ENCODE data around the gene ZNF697. TPM values are rescaled to one million over a fixed set of nuclear protein-coding genes. Genes with fewer than 3 reads are reported as not detected.

The ZNF697 gene
- total RNA-seq, 1 experiment from 2014 or later = 7.1 TPM

DNA sequence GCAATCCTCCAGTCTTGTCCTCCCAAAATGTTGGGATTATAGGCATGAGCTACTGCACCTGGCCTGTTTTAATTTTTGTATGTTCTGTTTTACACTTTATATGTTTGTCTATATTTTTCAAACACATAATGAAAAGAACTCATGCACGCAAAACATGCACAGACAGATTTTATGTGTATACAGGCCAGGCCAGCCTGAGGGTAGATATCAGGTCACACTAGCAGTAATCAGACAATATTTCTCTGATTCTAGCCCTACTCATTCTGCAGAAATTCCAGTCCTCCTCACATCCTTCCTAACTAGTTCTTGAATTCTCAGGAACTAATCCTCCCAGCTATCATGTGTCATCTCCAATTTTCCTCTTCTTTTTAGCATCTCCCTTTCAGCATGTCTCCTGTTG is 35.8 kb upstream of the ZNF697 start:
- Histone ChIP-seq H3K9me3 (ENCODE audit: control insufficient read depth, insufficient read depth, low read depth, low read length) (no peaks in the 10 kb centered on the region), H3K36me3 (ENCODE audit: control insufficient read depth, insufficient read depth, low read length) (no peaks in the 10 kb centered on the region), H3K4me3 (ENCODE audit: low read depth in 2 of 2, low read length in 2 of 2) (no peak overlapping the region), H3K27ac (ENCODE audit: low read length) (no peak overlapping the region), H3K4me1 (ENCODE audit: control insufficient read depth, insufficient read depth, low read length) (no peaks in the 10 kb centered on the region), H3K27me3 (ENCODE audit: control insufficient read depth, insufficient read depth, low read length) (peaks cover 5% of the 10 kb centered on the region)
- in situ Hi-C loops (cut with HindIII; ENCODE audit: low pct_unique_long_range_greater_than_20kb, low sequenced_read_pairs) (no loop called here), intact Hi-C loops (cut with micrococcal nuclease; ENCODE audit: unreplicated experiment) (no loop called here)
- ChIA-PET POLR2A (interaction anchor here (0.7 kb wide), 1 partner anchor 28 kb away, joined by 18 read pairs; no protein-coding TSS in a partner anchor), CTCF (interaction anchor here (0.7 kb wide), 1 partner anchor 185 kb away, joined by 4 read pairs; no protein-coding TSS in a partner anchor)
- no TSS peak for BruUV-seq (replicated peaks)
- ATAC-seq = no peak
- DNase-seq (ENCODE audit: low read depth, low spot score) = no peak
- TF ChIP-seq, protein P1, sequence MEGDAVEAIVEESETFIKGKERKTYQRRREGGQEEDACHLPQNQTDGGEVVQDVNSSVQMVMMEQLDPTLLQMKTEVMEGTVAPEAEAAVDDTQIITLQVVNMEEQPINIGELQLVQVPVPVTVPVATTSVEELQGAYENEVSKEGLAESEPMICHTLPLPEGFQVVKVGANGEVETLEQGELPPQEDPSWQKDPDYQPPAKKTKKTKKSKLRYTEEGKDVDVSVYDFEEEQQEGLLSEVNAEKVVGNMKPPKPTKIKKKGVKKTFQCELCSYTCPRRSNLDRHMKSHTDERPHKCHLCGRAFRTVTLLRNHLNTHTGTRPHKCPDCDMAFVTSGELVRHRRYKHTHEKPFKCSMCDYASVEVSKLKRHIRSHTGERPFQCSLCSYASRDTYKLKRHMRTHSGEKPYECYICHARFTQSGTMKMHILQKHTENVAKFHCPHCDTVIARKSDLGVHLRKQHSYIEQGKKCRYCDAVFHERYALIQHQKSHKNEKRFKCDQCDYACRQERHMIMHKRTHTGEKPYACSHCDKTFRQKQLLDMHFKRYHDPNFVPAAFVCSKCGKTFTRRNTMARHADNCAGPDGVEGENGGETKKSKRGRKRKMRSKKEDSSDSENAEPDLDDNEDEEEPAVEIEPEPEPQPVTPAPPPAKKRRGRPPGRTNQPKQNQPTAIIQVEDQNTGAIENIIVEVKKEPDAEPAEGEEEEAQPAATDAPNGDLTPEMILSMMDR (IDR thresholded peaks at IDR 0.05) = no peak
- TF ChIP-seq SIN3A (IDR thresholded peaks at IDR 0.05; ENCODE audit: borderline replicate concordance, insufficient read depth, low read depth, low read length) = no peak
- no peak for TF ChIP-seq TCF7L2 (IDR thresholded peaks at IDR 0.05; ENCODE audit: low read depth, low read length)

- ChIA-PET CTCF (no interaction called here), POLR2A (no interaction called here)
- H3K4me3 ChIP-seq (ENCODE audit: low read depth in 2 of 2, low read length in 2 of 2) = no peak overlapping the region
- TF ChIP-seq, protein P2, sequence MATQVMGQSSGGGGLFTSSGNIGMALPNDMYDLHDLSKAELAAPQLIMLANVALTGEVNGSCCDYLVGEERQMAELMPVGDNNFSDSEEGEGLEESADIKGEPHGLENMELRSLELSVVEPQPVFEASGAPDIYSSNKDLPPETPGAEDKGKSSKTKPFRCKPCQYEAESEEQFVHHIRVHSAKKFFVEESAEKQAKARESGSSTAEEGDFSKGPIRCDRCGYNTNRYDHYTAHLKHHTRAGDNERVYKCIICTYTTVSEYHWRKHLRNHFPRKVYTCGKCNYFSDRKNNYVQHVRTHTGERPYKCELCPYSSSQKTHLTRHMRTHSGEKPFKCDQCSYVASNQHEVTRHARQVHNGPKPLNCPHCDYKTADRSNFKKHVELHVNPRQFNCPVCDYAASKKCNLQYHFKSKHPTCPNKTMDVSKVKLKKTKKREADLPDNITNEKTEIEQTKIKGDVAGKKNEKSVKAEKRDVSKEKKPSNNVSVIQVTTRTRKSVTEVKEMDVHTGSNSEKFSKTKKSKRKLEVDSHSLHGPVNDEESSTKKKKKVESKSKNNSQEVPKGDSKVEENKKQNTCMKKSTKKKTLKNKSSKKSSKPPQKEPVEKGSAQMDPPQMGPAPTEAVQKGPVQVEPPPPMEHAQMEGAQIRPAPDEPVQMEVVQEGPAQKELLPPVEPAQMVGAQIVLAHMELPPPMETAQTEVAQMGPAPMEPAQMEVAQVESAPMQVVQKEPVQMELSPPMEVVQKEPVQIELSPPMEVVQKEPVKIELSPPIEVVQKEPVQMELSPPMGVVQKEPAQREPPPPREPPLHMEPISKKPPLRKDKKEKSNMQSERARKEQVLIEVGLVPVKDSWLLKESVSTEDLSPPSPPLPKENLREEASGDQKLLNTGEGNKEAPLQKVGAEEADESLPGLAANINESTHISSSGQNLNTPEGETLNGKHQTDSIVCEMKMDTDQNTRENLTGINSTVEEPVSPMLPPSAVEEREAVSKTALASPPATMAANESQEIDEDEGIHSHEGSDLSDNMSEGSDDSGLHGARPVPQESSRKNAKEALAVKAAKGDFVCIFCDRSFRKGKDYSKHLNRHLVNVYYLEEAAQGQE (IDR thresholded peaks at IDR 0.05; ENCODE audit: insufficient read depth in 1 of 2, low read depth in 2 of 2, low read length in 1 of 2) = no peak
- TF ChIP-seq TCF7L2 (IDR thresholded peaks at IDR 0.05; ENCODE audit: low read depth, low read length) (no peak), SIN3A (IDR thresholded peaks at IDR 0.05; ENCODE audit: borderline replicate concordance, insufficient read depth, low read depth, low read length) (no peak), POLR2AphosphoS5 (IDR thresholded peaks at IDR 0.05; ENCODE audit: low read depth, low read length) (no peak)
- TF ChIP-seq, protein P1 (IDR thresholded peaks at IDR 0.05) = no peak
- H3K4me1 ChIP-seq (ENCODE audit: control insufficient read depth, insufficient read depth, low read length) = no peaks in the 10 kb centered on the region
- no peak overlapping the region for H3K27ac ChIP-seq (ENCODE audit: low read length)
- DNase-seq (ENCODE audit: low read depth, low spot score) = no peak
- H3K27me3 ChIP-seq (ENCODE audit: control insufficient read depth, insufficient read depth, low read length) = peaks cover 4% of the 10 kb centered on the region
- ATAC-seq = no peak
- BruUV-seq (replicated peaks) = no TSS peak
- intact Hi-C loops (cut with micrococcal nuclease; ENCODE audit: unreplicated experiment) = no loop called here
- in situ Hi-C loops (cut with HindIII; ENCODE audit: low pct_unique_long_range_greater_than_20kb, low sequenced_read_pairs) = no loop called here
- H3K9me3 ChIP-seq (ENCODE audit: control insufficient read depth, insufficient read depth, low read depth, low read length) = no peaks in the 10 kb centered on the region
- H3K36me3 ChIP-seq (ENCODE audit: control insufficient read depth, insufficient read depth, low read length) = no peaks in the 10 kb centered on the region
Observed at GRCh38 chr1:119682141-119682540, 34.1 kb upstream of the ZNF697 start.

Measured in Panc1 (cell line).